NCI-H446 (cell line): ENCODE measurements around the gene PCNP.
"Not testable (repeated sequence)": the region's sequence is repeated elsewhere in the genome, so short reads cannot be mapped to it uniquely, and the experiment has no call there.

Experiments
- DNase-seq, 2 experiments: peaks; one replicate each; lab custom pipeline; 2025; lab: John Stamatoyannopoulos, UW

Gene PCNP

GRCh38 chr3:101567528-101568317 is 6.3 kb upstream of the PCNP start:
- no peak for DNase-seq

- no peak for DNase-seq
These were observed 2.7 kb upstream of the PCNP start for GRCh38 chr3:101571028-101571895.

- DNase-seq = peak in 1 of 2 experiments; percentile 55
These were observed 570 bp downstream of the PCNP start for GRCh38 chr3:101574388-101575112.

- DNase-seq = no peak
These were observed 3.3 kb downstream of the PCNP start for GRCh38 chr3:101577286-101577685.

- DNase-seq = no peak
These were observed 14.6 kb downstream of the PCNP start for GRCh38 chr3:101588616-101589015.

- DNase-seq = no peak
These were observed 17.1 kb downstream of the PCNP start for GRCh38 chr3:101591071-101591470.

GRCh38 chr3:101602731-101603130 is 28.8 kb downstream of the PCNP start:
- no peak for DNase-seq

- DNase-seq = no peak
These were observed 29.2 kb downstream of the PCNP start for GRCh38 chr3:101603184-101603583.

GRCh38 chr3:101605398-101605797 is 31.4 kb downstream of the PCNP start:
- DNase-seq = not testable (repeated sequence)

GRCh38 chr3:101611023-101611422 is 37.0 kb downstream of the PCNP start:
- no peak for DNase-seq

- DNase-seq = not testable (repeated sequence)
These were observed 39.0 kb downstream of the PCNP start for GRCh38 chr3:101613014-101613413.

GRCh38 chr3:101615525-101615924 is 41.5 kb downstream of the PCNP start:
- DNase-seq = no peak

GRCh38 chr3:101617478-101617877 is 43.5 kb downstream of the PCNP start:
- DNase-seq = no peak

- no peak for DNase-seq
These were observed 44.7 kb downstream of the PCNP start for GRCh38 chr3:101618726-101619125.

GRCh38 chr3:101619734-101620133 is 45.8 kb downstream of the PCNP start:
- no peak for DNase-seq

- DNase-seq = no peak
These were observed 49.7 kb downstream of the PCNP start for GRCh38 chr3:101623656-101624055.

- no peak for DNase-seq
These were observed 50.9 kb downstream of the PCNP start for GRCh38 chr3:101624857-101625256.

GRCh38 chr3:101625879-101626278 is 51.9 kb downstream of the PCNP start:
- DNase-seq = no peak

GRCh38 chr3:101629219-101629618 is 55.2 kb downstream of the PCNP start:
- DNase-seq = no peak

GRCh38 chr3:101631098-101631796 is 57.3 kb downstream of the PCNP start:
- no peak for DNase-seq

GRCh38 chr3:101631959-101632358 is 58.0 kb downstream of the PCNP start:
- not testable (repeated sequence) for DNase-seq

- DNase-seq = no peak
These were observed 58.6 kb downstream of the PCNP start for GRCh38 chr3:101632586-101632985.
